ENCODE results near the gene RADIL.

GRCh38 chr7:4824120-4824775 lies 59.3 kb downstream of the RADIL start:
- TF ChIP-seq POLR2AphosphoS5 (IDR thresholded peaks at IDR 0.05; ENCODE audit: borderline replicate concordance, low read depth, low read length) (no peak), EZH2 (IDR thresholded peaks at IDR 0.05) (no peak)

Data from SK-N-MC (cell line).